ENCODE measurements around the gene UBE2J1.
"Not testable (repeated sequence)": the region's sequence is repeated elsewhere in the genome, so short reads cannot be mapped to it uniquely, and the experiment has no call there.

The UBE2J1 gene

DNA sequence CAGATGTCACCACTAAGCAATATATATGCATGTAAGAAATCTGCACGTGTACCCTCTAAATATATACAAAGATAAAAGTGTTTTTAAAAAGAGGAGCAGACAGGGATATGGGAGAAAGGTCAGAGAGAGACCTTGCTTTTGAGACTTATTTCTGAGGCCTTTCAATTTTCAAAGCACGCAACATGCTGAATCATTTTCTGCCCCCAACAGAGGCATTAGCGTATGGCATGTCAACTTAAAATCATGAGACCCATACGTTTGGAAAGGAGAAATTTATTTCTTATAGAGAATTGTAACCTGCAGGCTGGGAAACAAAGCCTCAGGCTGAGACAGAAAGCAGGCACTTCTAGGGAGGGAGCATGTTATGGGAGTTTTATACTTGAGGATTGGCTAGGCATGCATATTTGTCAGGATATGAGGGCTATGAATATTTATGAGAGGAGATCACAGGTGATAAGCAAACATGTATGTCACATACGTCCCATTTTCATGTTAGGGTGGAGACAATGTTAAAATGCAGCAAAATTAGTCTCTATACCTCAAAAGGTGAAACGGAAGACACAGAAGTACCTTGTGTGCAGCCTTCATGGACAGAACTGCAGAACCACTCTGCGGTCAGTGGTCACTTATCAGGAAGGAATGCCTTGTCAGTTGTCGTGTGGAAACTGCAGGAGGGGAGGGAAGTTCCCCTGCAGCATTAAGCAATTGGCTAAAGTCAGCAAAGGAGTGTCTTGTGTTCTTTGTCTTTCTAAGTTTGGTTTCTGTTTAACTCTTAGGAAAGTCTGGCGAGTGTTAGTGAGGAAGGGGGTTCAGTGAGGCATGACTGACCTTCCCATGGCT is 31.2 kb downstream of the UBE2J1 start:
- no peak for DNase-seq

DNA sequence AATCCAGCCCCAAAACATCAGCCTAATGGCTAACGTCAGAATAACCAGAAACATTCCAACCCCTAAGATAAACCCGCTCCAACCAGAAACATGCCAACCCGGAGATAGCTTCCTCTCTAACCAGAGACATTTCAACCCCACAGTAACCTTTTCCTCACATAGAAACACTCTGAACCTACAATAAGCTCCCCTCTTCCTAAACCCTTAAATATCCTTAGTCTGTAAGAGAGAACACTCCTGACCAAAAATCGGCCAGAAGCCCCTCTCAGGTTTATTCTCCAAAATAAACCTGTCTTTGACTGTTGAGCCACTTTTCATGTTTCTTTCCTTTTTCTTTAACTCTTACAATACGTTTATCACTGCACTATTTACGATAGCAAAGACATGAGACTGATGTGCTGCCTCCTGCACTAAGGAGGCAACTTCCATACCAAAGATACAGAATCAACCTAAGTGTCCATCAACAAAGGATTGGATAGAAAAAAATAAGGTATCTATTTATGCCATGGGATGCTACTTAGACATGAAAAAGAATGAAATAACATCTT is 32.4 kb downstream of the UBE2J1 start:
- no peak for DNase-seq

DNA sequence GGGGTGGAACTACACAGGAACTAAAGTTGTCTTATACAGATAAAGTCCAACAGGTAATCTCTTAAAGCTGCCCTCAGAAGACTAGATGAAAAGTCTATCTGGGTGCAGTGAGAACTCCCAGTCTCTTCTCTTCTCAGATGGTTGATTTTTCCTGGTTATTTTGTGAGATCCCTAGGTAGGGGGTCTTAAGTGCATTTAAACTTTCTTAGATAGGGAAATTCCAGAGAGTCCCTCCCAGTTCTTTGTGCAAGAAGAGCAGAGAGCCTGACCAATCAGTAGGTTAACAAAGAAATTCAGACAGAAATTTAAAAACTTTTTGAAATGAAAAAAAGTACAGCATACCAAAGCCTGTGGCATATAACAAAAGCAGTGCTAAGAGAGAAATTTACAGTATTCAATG is 35.5 kb downstream of the UBE2J1 start:
- DNase-seq: no peak

DNA sequence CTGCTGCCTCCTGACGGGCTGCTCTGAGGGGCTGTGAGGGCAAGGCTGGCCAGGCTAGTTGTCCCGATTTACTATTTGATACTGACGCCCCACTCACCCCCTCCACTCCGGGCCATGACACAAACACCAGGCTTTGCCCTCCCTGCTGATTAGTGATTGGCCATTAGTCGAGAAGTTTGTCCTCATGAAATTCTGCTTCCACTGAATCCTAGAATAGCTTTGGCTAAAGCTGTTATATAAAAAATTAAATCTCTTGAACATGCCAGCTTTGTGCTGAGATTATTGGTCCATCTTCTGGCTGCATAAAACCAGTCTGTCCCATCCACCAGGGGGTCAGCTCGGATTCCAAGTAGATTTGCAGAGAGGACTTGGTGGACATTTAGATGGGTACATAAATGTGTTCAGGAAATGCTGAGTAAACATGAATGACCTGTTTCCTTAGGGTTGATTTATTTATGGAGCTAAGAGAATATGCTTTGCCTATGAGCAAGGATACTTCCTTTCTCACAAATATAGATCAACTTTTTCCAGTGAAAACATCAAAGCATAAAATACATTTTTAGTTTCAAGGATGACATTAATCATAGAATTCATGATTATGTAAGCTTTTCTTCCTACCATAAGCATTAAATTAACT is 37.2 kb downstream of the UBE2J1 start, which contains the start of gene GABRR2:
Gene GABRR2, minus strand, starts transcription at position 51 of the 637 bp plus-strand sequence. CDS start 134 bp downstream, outside the sequence.
- no peak for DNase-seq

DNA sequence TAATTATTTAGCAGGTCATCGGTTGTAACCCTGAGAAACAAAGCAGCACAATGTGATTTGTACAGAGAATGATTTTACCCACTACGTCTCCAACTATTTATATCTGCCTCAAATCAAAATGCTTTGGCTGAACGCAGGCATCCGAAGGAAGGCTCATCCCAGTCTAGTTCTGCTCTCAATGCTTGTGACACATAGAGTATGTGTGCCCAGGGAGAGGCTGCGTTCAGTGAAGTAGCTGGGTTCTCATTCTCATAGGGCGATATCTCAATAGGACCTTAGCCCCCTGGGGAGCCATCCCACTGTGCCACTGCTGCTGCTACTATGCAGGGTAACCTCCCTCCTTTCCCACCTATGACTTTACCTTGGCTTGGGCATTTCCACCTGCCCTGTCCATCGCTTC is 37.8 kb downstream of the UBE2J1 start:
- no peak for DNase-seq

DNA sequence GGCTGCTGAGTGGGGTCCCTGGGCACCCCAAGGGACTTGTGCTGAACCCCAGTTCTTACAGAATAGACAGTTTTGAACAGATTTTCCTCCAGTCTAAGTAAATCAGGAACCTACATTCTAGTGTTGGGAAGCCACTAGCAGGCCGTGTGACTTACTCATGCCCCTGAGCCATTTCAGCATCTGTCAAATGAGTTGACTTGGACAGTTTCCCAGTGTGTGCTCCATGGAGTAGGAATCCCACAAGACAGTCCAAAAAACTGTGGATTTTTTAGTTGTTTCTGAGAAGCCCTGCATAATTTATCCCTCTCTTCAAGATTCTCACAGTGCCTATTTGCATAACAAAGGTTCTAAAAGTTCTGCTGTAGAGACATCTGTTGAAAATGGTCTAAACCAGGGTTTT is 39.5 kb downstream of the UBE2J1 start:
- DNase-seq: peak in 6 of 56 donors; percentile 10 to 23 (median 13)

DNA sequence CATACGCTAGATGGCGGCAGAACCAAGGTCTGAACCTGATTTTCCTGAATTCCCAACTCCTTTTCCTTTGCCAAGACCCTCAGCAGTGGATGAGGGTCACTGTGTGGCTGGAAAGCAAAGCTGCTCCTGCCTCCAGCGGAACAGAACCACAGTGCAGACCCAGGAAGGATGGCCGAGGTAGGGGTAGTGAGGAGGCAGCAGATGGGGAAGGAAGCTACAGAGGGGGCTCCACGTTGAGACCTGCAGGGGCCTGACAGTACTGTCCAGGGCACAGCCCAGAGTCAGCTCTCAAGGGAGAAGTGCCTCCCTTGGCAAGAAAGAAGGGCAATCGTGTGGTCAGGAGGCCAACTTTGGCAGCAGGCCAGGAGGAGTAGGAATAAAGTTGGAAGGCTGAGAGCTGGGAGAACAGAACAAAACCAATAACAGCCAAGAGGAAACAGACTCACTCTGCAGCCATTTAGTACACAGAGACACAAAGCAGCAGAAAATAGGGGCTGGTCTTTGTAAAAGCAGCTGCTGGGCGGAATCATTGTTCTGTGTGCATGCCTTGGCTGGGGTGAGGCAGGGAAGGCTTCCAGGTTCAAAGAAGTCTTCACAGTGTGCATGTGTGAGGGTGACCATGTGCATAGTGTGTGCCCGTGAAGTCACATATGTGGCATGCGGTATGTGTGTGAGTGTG is 40.5 kb downstream of the UBE2J1 start:
- DNase-seq: peak in 44 of 56 donors; percentile 13 to 74 (median 48)

DNA sequence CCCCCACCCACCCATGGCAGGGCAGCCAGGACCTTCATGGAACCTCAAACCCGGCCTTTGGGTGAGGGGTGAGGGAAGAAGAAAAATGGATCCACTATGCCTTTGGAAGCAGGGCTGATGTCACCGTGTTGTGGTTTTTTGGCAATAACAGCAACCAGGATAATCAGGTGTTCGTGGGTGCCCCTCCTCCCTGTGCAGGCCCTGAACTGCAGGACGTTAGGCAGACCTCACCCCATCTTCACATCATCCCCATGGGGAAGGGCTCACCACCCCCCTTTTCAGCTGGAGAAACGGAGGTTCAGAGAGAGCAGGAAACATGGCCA is 41.0 kb downstream of the UBE2J1 start:
- DNase-seq: no peak

DNA sequence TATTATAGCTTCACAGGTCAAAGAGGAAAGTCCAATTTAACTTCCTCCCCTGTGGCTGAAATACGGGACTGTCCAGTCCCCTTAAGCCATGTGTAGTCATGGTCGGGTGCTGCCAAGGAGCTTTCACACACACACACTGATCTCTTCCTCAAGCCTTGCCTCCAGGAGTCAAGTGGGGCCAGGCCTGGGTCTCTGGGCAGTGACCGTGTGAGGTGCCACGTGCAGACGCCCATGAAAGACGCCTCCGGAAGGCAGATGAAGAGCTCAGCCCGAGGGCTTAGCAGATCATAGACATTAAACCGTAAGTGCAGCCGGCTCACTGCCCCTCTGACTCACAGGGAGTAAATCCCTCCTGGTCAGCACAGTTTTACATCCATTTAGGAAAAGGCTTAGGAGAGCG is 41.6 kb downstream of the UBE2J1 start:
- no peak for DNase-seq

DNA sequence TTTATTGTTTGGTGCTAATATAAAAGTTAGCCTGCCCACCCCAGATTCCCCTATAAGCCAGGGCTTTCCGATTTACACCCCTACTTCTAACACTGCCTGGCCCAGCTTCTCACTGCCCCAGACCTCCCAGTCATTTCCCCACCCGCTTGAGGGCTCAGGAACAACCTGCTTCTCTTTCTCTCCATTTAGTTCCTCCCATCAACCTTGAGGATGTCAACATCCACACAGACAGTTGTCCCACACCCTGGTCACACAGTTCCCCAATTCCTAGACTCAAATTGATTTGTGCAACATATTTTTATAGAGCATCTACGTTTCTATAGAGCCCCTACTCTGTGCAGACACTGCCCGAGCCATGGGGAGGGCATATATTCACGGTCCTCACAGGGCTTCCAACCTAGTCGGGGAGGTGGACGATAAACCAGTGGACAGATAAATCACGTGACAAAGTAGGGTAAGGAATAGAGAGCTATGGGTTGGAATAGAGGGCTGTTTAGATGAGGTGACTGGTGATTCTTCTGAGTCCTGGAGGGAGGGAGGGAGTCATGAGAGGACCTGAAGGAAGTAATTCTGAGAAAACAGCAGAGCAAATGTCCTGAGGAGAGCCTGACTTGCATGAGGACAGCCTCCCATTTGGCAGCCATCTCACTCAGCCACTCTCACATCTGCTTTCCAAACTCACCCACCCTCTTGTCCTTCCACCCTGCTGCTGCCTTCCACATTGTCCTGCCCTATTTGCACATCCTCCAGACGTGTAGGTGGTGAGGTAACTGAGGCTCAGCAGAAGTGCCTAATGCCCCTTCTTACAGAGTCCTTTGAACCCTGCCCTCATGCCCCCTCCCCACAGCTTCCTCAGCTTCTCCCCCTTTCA is 43.8 kb downstream of the UBE2J1 start:
- DNase-seq: no peak

DNA sequence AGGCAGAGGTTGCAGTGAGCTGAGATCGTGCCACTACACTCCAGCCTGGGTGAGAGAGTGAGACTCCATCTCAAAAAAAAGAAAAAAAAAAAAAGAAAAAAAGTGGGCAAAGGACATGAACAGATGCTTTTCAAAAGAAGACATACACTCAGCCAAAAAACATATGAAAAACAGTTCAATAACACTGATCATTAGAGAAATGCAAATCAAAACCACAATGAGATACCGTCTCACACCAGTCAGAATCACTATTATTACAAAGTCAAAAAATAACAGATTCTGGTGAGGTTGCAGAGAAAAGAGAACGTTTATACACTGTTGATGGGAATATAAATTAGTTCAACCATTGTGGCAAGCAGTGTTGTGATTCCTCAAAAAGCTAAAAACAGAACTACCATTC is 48.0 kb downstream of the UBE2J1 start:
- not testable (repeated sequence) for DNase-seq

DNA sequence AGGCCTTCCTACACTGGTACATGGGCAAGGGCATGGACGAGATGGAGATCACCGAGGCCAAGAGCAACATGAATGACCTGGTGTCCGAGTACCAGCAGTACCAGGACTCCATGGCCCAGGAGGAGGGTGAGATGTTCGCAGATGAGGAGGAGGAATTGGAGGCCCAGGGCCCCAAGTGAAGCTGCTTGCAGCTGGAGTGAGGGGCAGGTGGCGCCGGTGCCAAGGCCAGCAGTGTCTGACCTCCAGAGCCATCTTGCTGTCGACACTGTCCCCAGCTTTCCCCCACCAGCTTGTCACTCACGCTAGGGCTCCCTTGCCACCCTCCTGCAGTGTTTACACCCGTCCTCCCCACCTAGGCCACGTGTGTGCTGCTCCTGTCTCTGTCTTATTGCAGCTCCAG is 49.6 kb downstream of the UBE2J1 start:
- no peak for DNase-seq

DNA sequence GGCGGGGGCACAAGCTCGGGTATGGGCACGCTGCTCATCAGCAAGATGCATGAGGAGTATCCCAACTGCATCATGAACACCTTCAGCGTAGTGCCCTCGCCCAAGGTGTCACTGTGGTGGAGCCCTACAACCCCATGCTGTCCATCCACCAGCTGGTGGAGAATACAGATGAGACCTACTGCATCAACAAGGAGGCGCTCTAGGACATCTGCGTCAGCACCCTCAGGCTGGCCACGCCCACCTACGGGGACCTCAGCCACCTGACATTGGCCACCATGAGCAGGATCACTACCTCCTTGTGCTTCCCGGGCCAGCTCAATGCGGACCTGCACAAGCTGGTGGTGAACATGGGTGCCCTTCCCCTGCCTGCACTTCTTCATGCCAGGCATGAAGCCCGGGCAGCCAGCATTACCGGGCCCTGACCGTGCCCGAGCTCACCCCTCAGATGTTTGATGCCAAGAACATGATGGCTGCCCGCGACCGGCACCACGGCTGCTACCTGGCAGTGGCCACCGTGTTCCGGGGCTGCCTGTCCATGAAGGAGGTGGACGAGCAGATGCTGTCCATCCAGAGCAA is 50.2 kb downstream of the UBE2J1 start:
- DNase-seq: no peak

DNA sequence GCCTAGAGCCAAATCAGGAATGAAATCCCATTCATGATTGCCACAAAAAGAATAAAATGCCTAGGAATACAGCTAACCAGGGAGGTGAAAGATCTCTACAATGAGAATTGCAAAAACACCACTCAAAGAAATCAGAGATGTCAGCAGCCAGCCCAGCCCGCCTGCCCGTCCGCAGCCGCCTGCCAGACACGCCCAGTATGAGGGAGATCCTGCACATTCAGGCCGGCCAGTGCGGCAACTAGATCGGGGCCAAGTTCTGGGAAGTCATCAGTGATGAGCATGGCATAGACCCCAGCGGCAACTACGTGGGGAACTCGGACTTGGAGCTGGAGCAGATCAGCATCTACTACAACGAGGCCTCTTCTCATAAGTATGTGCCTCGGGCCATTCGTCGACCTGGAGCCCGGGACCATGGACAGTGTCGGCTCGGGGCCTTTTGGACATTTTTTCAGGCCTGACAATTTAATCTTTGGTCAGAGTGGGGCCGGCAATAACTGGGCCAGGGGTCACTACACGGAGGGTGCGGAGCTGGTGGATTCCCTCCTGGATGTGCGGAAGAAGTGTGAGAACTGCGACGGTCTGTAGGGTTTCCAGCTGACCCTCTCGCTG is 50.8 kb downstream of the UBE2J1 start:
- DNase-seq: no peak

DNA sequence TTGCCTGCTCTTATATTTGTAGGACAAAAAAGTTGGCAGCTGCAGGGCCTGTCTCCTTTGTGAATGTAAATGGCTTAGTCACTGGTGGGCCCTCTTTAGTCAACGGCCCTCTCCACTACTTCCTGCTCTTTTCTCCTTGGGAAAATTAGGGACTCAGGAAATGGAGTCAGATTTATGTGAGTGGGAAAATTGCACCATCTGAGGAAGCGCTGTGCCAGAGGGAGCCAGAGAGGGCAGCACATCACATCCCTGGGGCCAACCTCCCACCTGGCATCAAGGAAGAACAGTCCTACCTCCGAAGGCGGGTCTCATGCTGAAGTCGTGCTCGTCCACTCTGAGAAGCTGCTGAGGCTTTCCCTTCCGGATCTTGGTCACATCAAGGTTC is 53.1 kb downstream of the UBE2J1 start:
- no peak for DNase-seq

DNA sequence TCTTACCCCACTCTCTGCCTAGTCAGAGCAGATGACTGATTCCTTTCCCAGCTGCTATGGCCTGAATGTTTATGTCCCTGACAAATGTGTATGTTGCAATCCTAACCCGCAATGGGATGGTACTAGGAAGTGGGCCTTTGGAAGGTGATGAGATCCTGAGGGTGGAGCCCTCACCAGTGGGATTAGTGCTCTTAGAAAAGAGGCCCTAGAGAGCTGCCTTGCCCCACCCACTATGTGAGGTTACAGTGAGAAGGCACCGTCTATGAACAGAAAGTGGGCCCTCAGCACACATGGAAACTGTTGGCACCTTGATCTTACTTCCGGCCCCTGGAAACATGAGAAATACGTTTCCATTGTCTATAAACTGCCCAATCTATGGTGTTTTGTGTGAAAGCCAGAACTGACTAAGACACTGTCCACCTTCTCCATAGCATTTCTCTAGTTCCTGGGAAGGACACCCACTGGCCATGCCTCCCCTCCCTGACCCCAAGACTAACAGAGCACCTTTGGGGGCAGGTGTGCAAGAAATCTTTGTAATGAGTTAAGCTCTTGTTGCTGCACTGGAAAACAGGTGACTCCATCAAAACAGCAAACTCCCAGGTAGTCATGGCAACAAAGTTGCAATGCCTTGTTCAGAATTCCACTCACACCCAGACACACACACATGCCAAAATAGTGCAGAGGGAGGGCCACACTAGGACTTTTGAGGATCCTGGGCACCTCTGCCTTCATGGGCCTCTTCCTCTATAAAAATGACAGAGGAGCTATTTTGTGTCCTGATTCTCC is 53.6 kb downstream of the UBE2J1 start:
- peak in 2 of 56 donors; percentile 11 to 30 for DNase-seq

DNA sequence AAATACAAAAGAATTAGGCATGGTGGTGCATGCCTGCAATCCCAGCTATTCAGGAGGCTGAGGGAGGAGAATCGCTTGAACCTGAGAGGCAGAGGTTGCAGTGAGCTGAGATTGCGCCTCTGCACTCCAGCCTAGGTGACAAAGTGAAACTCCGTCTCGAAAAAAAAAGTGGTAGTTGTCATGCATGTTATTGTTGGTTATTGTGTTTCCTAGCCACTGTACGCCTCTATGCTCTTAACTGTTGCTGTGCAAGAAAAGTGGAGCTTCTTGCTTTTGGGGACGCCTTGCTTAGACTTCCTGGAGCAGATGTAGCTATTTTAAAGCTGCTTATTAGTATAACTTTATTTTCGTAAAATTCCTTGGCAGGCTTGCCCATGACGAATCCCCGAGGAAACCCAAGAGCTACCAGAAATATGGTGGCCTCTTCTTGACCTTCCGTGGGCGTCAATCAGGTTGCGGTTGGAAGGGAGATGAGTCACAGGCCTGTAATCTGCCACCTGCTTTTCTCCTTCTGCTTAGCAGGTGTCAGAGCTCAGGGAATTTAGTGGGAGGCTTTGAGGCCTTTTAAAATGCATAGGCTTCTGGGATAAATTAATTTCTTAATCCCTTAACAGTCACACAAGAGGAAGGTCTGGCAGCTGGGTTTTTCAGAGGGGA is 54.7 kb downstream of the UBE2J1 start:
- peak in 19 of 56 donors; percentile 13 to 43 (median 35) for DNase-seq

DNA sequence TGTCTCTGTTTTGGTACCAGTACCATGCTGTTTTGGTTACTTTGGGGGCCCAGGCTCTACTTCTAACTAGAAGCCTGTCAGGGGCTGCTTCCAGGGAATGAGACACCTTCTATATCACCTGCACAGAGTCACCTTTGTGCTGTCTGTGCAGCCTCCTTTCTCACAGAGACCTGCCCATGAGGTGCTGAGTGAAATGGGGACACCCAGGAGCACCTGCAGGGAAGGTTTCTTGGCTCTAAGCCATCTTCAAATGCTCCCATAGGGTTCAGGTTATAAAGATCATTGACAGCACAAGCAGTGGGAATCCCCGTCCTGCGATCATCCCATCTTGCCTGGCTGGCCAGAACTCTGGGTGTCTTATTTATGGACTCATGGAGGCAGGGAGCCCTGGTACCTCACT is 56.5 kb downstream of the UBE2J1 start:
- no peak for DNase-seq

DNA sequence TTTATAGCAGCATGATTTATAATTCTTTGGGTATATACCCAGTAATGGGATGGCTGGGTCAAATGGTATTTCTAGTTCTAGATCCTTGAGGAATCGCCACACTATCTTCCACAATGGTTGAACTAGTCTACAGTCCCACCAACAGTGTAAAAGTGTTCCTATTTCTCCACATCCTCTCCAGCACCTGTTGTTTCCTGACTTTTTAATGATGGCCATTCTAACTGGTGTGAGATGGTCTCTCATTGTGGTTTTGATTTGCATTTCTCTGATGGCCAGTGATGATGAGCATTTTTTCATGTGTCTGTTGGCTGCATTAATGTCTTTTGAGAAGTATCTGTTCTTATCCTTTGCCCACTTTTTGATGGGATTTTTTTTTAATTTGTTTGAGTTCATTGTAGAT is 57.4 kb downstream of the UBE2J1 start:
- not testable (repeated sequence) for DNase-seq

Measured in amygdala (tissue), 56 donors.